Kidney (tissue), 14 donors: ENCODE results near the gene GYPC. TPM values are rescaled to one million over a fixed set of nuclear protein-coding genes. Genes with fewer than 3 reads are reported as not detected.
"Not testable (repeated sequence)": the region's sequence is repeated elsewhere in the genome, so short reads cannot be mapped to it uniquely, and the experiment has no call there.

Experiments
- DNase-seq, 5 donors: peaks; one replicate each; pipeline ENCODE4 v3.0.0-alpha.2; 2013 to 2020
- FAIRE-seq: peaks from 2 replicates; lab custom pipeline; 2012; peaks lifted over from hg19 to GRCh38; lab: Jason Lieb, UNC
- H3K27ac ChIP-seq, 2 donors: one replicate each; pipeline ENCODE4 v1.7.0; 2013; ENCODE audit warnings: low read depth in 2 of 2, low read length in 2 of 2, inconsistent platforms in 1 of 2
- H3K27me3 ChIP-seq: one replicate; pipeline ENCODE4 v1.7.1; 2013; ENCODE audit warnings: low read length, inconsistent platforms; ENCODE audit not compliant: control insufficient read depth, insufficient read depth
- H3K36me3 ChIP-seq, 3 donors: one replicate each; pipeline versions ENCODE4 v1.7.0 to v1.7.1; 2013; ENCODE audit warnings: low read length in 3 of 3, control low read depth in 1 of 3, inconsistent platforms in 1 of 3; ENCODE audit not compliant: insufficient read depth in 3 of 3, control insufficient read depth in 2 of 3
- H3K4me1 ChIP-seq, 3 donors: one replicate each; pipeline versions ENCODE4 v1.7.0 to v1.7.1; 2013; ENCODE audit warnings: low read length in 3 of 3, inconsistent platforms in 1 of 3, low read depth in 1 of 3; ENCODE audit not compliant: control insufficient read depth in 2 of 3, insufficient read depth in 2 of 3
- H3K4me3 ChIP-seq, 3 donors: one replicate each; pipeline versions ENCODE4 v1.7.0 to v1.8.1; 2013; ENCODE audit warnings: low read length in 3 of 3, control low read depth in 1 of 3, inconsistent platforms in 1 of 3
- H3K9ac ChIP-seq, 3 donors: one replicate each; pipeline versions ENCODE4 v1.7.0 to v1.7.1; 2013; ENCODE audit warnings: low read length in 3 of 3, control low read depth in 1 of 3, inconsistent platforms in 1 of 3
- H3K9me3 ChIP-seq, 3 donors: one replicate each; pipeline versions ENCODE4 v1.7.0 to v1.7.1; 2013; ENCODE audit warnings: low read length in 3 of 3, control low read depth in 1 of 3, inconsistent platforms in 1 of 3; ENCODE audit not compliant: control insufficient read depth in 2 of 3, insufficient read depth in 1 of 3
- CTCF ChIP-seq: IDR thresholded peaks from 3 replicates; pipeline ENCODE4 v1.5.1; 2012; ENCODE audit warnings: mild to moderate bottlenecking, moderate library complexity, borderline replicate concordance; ENCODE audit not compliant: insufficient read depth; ENCODE audit errors: extremely low read depth
- intact Hi-C: fragments of 100-400 bp; cut with DNase I; formaldehyde crosslinking; loops from one replicate; pipeline ENCODE4 v1.11.1; 2022
- polyA plus RNA-seq: library from polyadenylated mRNA; stranded (reverse); fragments of 350-450 nt; fragmentation: Illumina TruSeq; extraction: RNeasy Lipid Tissue Mini Kit (QIAGEN cat#74804); gene quantifications from one replicate; pipeline ENCODE4 v1.2.3, GENCODE V29; 2014; ENCODE audit warnings: low read depth, low replicate concordance; ENCODE audit not compliant: insufficient read depth
- total RNA-seq: library from RNA; stranded (reverse); fragmentation: NEBNext Ultra II Directional; extraction: Animal tissue kit (Norgen Biotek cat#: 25700); gene quantifications from one replicate; pipeline ENCODE4 v1.2.1, GENCODE V29; 2021
- donor health status: control.
- donor health status: control.
- donor health status: control.
- donor health status: control.
- donor health status: control.
- donor health status: DM: yes; HTN: yes; CAD: no.
- donor health status: Normal renal cell carcinoma (clear cell type).

GYPC gene
- total and polyA plus RNA-seq, 2 donors from 2014 or later: 51.1 to 61.9 TPM

GRCh38 chr2:126646026-126646425, 9.9 kb upstream of the GYPC start:
- FAIRE-seq (no peak), DNase-seq (no peak)
- TF ChIP-seq CTCF: no peak
- Histone ChIP-seq H3K4me3 (no peak overlapping the region), H3K9me3 (no peaks in the 10 kb centered on the region), H3K27ac (no peak overlapping the region), H3K27me3 (no peaks in the 10 kb centered on the region), H3K9ac (no peak overlapping the region), H3K36me3 (no peaks in the 10 kb centered on the region), H3K4me1 (no peaks in the 10 kb centered on the region)
- intact Hi-C loops: no loop called here

- H3K4me1 ChIP-seq, FAIRE-seq: not testable (repeated sequence)
Observed at GRCh38 chr2:126647714-126648344, 8.1 kb upstream of the GYPC start.

GRCh38 chr2:126648345-126648786, 7.6 kb upstream of the GYPC start:
- FAIRE-seq, H3K36me3 ChIP-seq, intact Hi-C loops, H3K9me3 ChIP-seq, H3K27me3 ChIP-seq, H3K27ac ChIP-seq, H3K4me3 ChIP-seq, H3K9ac ChIP-seq, DNase-seq, H3K4me1 ChIP-seq: not testable (repeated sequence)

More at GRCh38 chr2:126647714-126648344, 8.1 kb upstream of the GYPC start:
- H3K27ac ChIP-seq, H3K36me3 ChIP-seq, H3K9ac ChIP-seq, H3K9me3 ChIP-seq, H3K27me3 ChIP-seq, intact Hi-C loops, DNase-seq, H3K4me3 ChIP-seq: not testable (repeated sequence)

- Histone ChIP-seq H3K4me1 (no peaks in the 10 kb centered on the region), H3K4me3 (no peak overlapping the region), H3K27ac (no peak overlapping the region), H3K9me3 (no peaks in the 10 kb centered on the region), H3K9ac (no peak overlapping the region), H3K36me3 (no peaks in the 10 kb centered on the region), H3K27me3 (no peaks in the 10 kb centered on the region)
- intact Hi-C loops: no loop called here
- no peak for DNase-seq
- no peak for TF ChIP-seq CTCF
- FAIRE-seq: no peak
Observed at GRCh38 chr2:126649101-126649500, 6.9 kb upstream of the GYPC start.
